Measurements from ENCODE around the gene ARSB. TPM values are rescaled to one million over a fixed set of nuclear protein-coding genes. Genes with fewer than 3 reads are reported as not detected.

The ARSB gene
- total RNA-seq, 1 donor from 2014 or later = 30.2 TPM

- no peaks in the 10 kb centered on the region for H3K27me3 Mint-ChIP-seq (ENCODE audit: low read depth, unreplicated experiment)
- no peak overlapping the region for H3K4me3 Mint-ChIP-seq (ENCODE audit: unreplicated experiment)
- H3K36me3 Mint-ChIP-seq (ENCODE audit: low read depth, unreplicated experiment) = peaks cover 2% of the 10 kb centered on the region
Measured at GRCh38 chr5:78929833-78930232, 55.3 kb downstream of the ARSB start.

GRCh38 chr5:78927657-78928282 lies 57.3 kb downstream of the ARSB start:
- Histone ChIP-seq H3K4me3 (ENCODE audit: insufficient read depth, low read depth, low read length) (no peak overlapping the region), H3K27ac (ENCODE audit: low read depth, low read length) (peak overlapping the region; percentile 70), H3K9ac (ENCODE audit: low read length) (no peak overlapping the region), H3K79me2 (ENCODE audit: insufficient read depth, low read length) (no peaks in the 10 kb centered on the region), H3K4me2 (ENCODE audit: low read length) (peak overlapping the region; percentile 56), H3K4me1 (ENCODE audit: insufficient read depth, low read length) (peaks cover 27% of the 10 kb centered on the region), H3K36me3 (ENCODE audit: insufficient read depth, low read length) (no peaks in the 10 kb centered on the region), H2AFZ (ENCODE audit: low read depth, low read length) (peak overlapping the region; percentile 8), H3K27me3 (ENCODE audit: insufficient read depth, low read length) (no peaks in the 10 kb centered on the region), H3K9me3 (ENCODE audit: insufficient read depth, low read depth, low read length) (no peaks in the 10 kb centered on the region), H4K20me1 (ENCODE audit: insufficient read depth, low read length) (no peaks in the 10 kb centered on the region)
- H3K36me3 Mint-ChIP-seq (ENCODE audit: low read depth, unreplicated experiment) = peaks cover 2% of the 10 kb centered on the region
- H3K4me3 Mint-ChIP-seq (ENCODE audit: unreplicated experiment) = no peak overlapping the region
- FAIRE-seq = peak; percentile 63
- H3K27me3 Mint-ChIP-seq (ENCODE audit: low read depth, unreplicated experiment) = no peaks in the 10 kb centered on the region
- H3K27ac Mint-ChIP-seq (ENCODE audit: unreplicated experiment) = peak overlapping the region; percentile 87
- peaks cover 17% of the 10 kb centered on the region for H3K4me1 Mint-ChIP-seq (ENCODE audit: low read depth, unreplicated experiment)
- TF ChIP-seq EZH2 (IDR thresholded peaks at IDR 0.05; ENCODE audit: insufficient read depth, low read length) = no peak
- TF ChIP-seq CTCF (IDR thresholded peaks at IDR 0.05; ENCODE audit: insufficient read depth, low read depth, low read length) = no peak
- no peaks in the 10 kb centered on the region for H3K9me3 Mint-ChIP-seq (ENCODE audit: unreplicated experiment)
- DNase-seq (ENCODE audit: low read depth) = peak; percentile 83

More at GRCh38 chr5:78929833-78930232, 55.3 kb downstream of the ARSB start:
- Mint-ChIP-seq H3K4me1 (ENCODE audit: low read depth, unreplicated experiment) (peaks cover 17% of the 10 kb centered on the region), H3K27ac (ENCODE audit: unreplicated experiment) (no peak overlapping the region), H3K9me3 (ENCODE audit: unreplicated experiment) (no peaks in the 10 kb centered on the region)
- Histone ChIP-seq H3K4me3 (ENCODE audit: insufficient read depth, low read depth, low read length) (no peak overlapping the region), H3K9me3 (ENCODE audit: insufficient read depth, low read depth, low read length) (no peaks in the 10 kb centered on the region), H3K4me1 (ENCODE audit: insufficient read depth, low read length) (peaks cover 27% of the 10 kb centered on the region), H4K20me1 (ENCODE audit: insufficient read depth, low read length) (no peaks in the 10 kb centered on the region), H3K79me2 (ENCODE audit: insufficient read depth, low read length) (no peaks in the 10 kb centered on the region), H3K36me3 (ENCODE audit: insufficient read depth, low read length) (no peaks in the 10 kb centered on the region), H3K9ac (ENCODE audit: low read length) (no peak overlapping the region), H3K27me3 (ENCODE audit: insufficient read depth, low read length) (no peaks in the 10 kb centered on the region), H2AFZ (ENCODE audit: low read depth, low read length) (no peak overlapping the region), H3K4me2 (ENCODE audit: low read length) (no peak overlapping the region), H3K27ac (ENCODE audit: low read depth, low read length) (peak overlapping the region; percentile 37)
- FAIRE-seq (no peak), DNase-seq (ENCODE audit: low read depth) (no peak)
- TF ChIP-seq CTCF (IDR thresholded peaks at IDR 0.05; ENCODE audit: insufficient read depth, low read depth, low read length) (no peak), EZH2 (IDR thresholded peaks at IDR 0.05; ENCODE audit: insufficient read depth, low read length) (no peak)

GRCh38 chr5:78926252-78926651 lies 58.9 kb downstream of the ARSB start:
- Histone ChIP-seq H3K9me3 (ENCODE audit: insufficient read depth, low read depth, low read length) (no peaks in the 10 kb centered on the region), H3K4me2 (ENCODE audit: low read length) (no peak overlapping the region), H3K79me2 (ENCODE audit: insufficient read depth, low read length) (no peaks in the 10 kb centered on the region), H3K9ac (ENCODE audit: low read length) (no peak overlapping the region), H3K36me3 (ENCODE audit: insufficient read depth, low read length) (no peaks in the 10 kb centered on the region), H2AFZ (ENCODE audit: low read depth, low read length) (no peak overlapping the region), H3K27me3 (ENCODE audit: insufficient read depth, low read length) (no peaks in the 10 kb centered on the region), H3K4me1 (ENCODE audit: insufficient read depth, low read length) (peaks cover 26% of the 10 kb centered on the region), H3K4me3 (ENCODE audit: insufficient read depth, low read depth, low read length) (no peak overlapping the region), H4K20me1 (ENCODE audit: insufficient read depth, low read length) (no peaks in the 10 kb centered on the region), H3K27ac (ENCODE audit: low read depth, low read length) (no peak overlapping the region)
- DNase-seq (ENCODE audit: low read depth) (no peak), FAIRE-seq (no peak)
- H3K4me1 Mint-ChIP-seq (ENCODE audit: low read depth, unreplicated experiment) = peaks cover 17% of the 10 kb centered on the region
- no peak for TF ChIP-seq EZH2 (IDR thresholded peaks at IDR 0.05; ENCODE audit: insufficient read depth, low read length)
- no peak for TF ChIP-seq CTCF (IDR thresholded peaks at IDR 0.05; ENCODE audit: insufficient read depth, low read depth, low read length)
- H3K4me3 Mint-ChIP-seq (ENCODE audit: unreplicated experiment) = no peak overlapping the region
- H3K27ac Mint-ChIP-seq (ENCODE audit: unreplicated experiment) = no peak overlapping the region
- no peaks in the 10 kb centered on the region for H3K9me3 Mint-ChIP-seq (ENCODE audit: unreplicated experiment)
- H3K27me3 Mint-ChIP-seq (ENCODE audit: low read depth, unreplicated experiment) = no peaks in the 10 kb centered on the region
- H3K36me3 Mint-ChIP-seq (ENCODE audit: low read depth, unreplicated experiment) = peaks cover 2% of the 10 kb centered on the region

Measured in astrocyte (in vitro differentiated cells and primary cell).